ENCODE results near the gene ZNF764.
A peak's percentile ranks its signal among the peaks of the same experiment; 100 is the strongest.

ZNF764 gene

DNA sequence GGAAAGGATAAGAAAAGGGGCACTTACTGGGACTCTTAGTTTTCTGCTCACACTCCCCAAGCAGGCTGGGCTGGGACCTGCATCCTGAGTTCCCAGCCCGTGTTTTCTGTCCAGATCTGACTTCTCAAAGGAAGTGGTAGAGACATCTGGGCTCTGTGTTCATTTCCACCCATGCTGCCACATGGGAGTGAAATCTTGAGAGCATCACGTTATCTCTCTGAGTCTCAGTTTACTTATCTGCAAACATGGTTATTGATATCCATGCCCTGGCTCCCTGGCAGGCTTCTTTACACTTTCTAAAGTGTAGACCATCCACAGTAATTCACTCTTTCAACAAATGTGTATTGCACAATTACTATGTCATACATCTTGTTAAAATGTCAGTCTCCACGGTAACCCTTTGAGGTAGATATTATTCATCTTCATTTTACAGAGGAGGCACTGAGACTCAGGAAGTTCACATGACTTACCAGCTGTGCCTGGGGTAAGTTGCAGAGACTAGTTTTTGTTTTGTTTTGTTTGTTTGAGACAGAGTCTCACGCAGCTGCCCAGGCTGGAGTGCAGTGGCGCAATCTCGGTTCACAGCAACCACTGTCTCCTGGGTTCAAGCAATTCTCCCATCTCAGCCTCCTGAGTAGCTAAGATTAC lies 9.9 kb upstream of the ZNF764 start:
- Histone ChIP-seq H3F3A (ENCODE audit: low read depth) (no peaks in the 10 kb centered on the region), H3K9me2 (replicated peaks; ENCODE audit: low read depth, low read length) (no peaks in the 10 kb centered on the region), H3K4me3 (ENCODE audit: low read length, poor library complexity, severe bottlenecking) (peak overlapping the region; percentile 9), H3K27me3 (ENCODE audit: insufficient read depth, low read length, poor library complexity, severe bottlenecking) (no peaks in the 10 kb centered on the region), H3K9me3 (ENCODE audit: insufficient read depth, low read depth, low read length) (no peaks in the 10 kb centered on the region), H3K79me2 (ENCODE audit: insufficient read depth, low read length) (peaks cover 18% of the 10 kb centered on the region), H3K9ac (ENCODE audit: low read depth, low read length, poor library complexity, severe bottlenecking) (no peak overlapping the region), H2AFZ (ENCODE audit: low read length) (no peak overlapping the region), H3K4me2 (ENCODE audit: low read depth, low read length, poor library complexity, severe bottlenecking) (peak overlapping the region; percentile 19), H3K36me3 (ENCODE audit: insufficient read depth, low read length) (no peaks in the 10 kb centered on the region), H3K4me1 (ENCODE audit: insufficient read depth, low read length, poor library complexity, severe bottlenecking) (peaks cover 25% of the 10 kb centered on the region), H4K20me1 (ENCODE audit: insufficient read depth, low read length, poor library complexity, severe bottlenecking) (no peaks in the 10 kb centered on the region)
- TF ChIP-seq, protein P1, sequence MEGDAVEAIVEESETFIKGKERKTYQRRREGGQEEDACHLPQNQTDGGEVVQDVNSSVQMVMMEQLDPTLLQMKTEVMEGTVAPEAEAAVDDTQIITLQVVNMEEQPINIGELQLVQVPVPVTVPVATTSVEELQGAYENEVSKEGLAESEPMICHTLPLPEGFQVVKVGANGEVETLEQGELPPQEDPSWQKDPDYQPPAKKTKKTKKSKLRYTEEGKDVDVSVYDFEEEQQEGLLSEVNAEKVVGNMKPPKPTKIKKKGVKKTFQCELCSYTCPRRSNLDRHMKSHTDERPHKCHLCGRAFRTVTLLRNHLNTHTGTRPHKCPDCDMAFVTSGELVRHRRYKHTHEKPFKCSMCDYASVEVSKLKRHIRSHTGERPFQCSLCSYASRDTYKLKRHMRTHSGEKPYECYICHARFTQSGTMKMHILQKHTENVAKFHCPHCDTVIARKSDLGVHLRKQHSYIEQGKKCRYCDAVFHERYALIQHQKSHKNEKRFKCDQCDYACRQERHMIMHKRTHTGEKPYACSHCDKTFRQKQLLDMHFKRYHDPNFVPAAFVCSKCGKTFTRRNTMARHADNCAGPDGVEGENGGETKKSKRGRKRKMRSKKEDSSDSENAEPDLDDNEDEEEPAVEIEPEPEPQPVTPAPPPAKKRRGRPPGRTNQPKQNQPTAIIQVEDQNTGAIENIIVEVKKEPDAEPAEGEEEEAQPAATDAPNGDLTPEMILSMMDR (conservative IDR thresholded peaks at IDR 0.05; ENCODE audit: low read length): no peak
- no peak for TF ChIP-seq EZH2phosphoT487 (IDR thresholded peaks at IDR 0.05; ENCODE audit: borderline replicate concordance)

DNA sequence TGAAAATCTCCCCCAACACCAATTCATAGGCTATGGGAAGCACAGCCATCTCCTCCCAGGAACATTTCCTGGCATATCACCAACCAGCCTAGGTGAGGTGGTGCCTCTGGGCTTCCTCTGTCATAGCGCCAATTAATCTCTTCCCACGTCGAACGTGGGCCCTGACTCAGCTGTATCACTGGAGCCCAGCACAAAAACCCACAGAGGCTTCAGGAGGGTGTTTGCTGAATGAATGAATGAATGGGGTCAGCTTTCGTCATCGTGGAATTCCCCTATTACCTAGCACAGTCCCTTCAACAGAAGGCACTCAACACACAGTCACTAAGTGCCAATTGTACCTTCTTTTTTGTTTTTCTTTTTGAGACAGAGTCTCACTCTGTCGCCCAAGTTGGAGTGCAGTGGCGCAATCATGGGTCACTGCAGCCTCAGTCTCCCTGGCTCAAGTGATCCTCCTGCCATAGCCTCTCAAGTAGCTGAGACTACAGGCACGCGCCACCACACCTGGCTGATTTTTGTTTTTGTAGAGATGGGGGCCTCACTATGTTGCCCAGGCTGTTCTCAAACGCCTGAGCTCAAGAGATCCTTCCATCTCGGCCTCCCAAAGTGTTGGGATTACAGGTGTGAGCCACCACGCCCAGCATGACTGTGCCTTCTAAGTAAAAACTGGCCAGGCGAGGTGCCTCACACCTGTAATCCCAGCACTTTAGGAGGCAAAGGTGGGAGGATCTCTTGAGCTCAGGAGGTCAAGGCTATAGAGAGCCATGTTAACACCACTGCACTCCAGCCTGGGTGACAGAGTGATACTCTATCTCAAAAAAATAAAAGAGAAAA lies 9.2 kb upstream of the ZNF764 start:
- Histone ChIP-seq H3K36me3 (ENCODE audit: insufficient read depth, low read length) (no peaks in the 10 kb centered on the region), H3K9me2 (replicated peaks; ENCODE audit: low read depth, low read length) (no peaks in the 10 kb centered on the region), H3K9ac (ENCODE audit: low read depth, low read length, poor library complexity, severe bottlenecking) (no peak overlapping the region), H3K9me3 (ENCODE audit: insufficient read depth, low read depth, low read length) (no peaks in the 10 kb centered on the region), H2AFZ (ENCODE audit: low read length) (no peak overlapping the region), H3K4me2 (ENCODE audit: low read depth, low read length, poor library complexity, severe bottlenecking) (peak overlapping the region; percentile 19), H3K4me3 (ENCODE audit: low read length, poor library complexity, severe bottlenecking) (no peak overlapping the region), H3F3A (ENCODE audit: low read depth) (no peaks in the 10 kb centered on the region), H3K27me3 (ENCODE audit: insufficient read depth, low read length, poor library complexity, severe bottlenecking) (no peaks in the 10 kb centered on the region), H3K79me2 (ENCODE audit: insufficient read depth, low read length) (peaks cover 14% of the 10 kb centered on the region), H4K20me1 (ENCODE audit: insufficient read depth, low read length, poor library complexity, severe bottlenecking) (no peaks in the 10 kb centered on the region), H3K4me1 (ENCODE audit: insufficient read depth, low read length, poor library complexity, severe bottlenecking) (peaks cover 18% of the 10 kb centered on the region)
- TF ChIP-seq, protein P1 (conservative IDR thresholded peaks at IDR 0.05; ENCODE audit: low read length): no peak
- no peak for TF ChIP-seq EZH2phosphoT487 (IDR thresholded peaks at IDR 0.05; ENCODE audit: borderline replicate concordance)

DNA sequence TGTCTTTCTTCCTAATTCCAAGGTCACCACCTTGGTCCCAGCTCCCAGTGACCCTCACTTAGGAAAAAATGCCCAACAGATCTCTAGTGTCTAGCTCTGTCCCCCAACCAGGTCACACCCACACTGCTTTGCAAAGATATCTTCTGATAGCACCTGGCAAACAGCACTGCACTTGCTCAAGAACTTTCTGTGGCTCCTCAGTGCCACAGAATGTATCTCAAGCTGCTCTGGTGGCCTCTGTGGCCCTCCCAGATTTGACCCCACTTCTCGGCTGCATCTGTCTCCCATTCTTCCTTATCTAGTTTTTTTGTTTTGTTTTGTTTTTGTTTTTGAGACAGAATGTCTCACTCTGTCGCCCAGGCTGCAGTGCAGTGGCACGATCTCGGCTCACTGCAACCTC lies 8.4 kb upstream of the ZNF764 start:
- no peak overlapping the region for H3K4me2 ChIP-seq (ENCODE audit: low read depth, low read length, poor library complexity, severe bottlenecking)
- no peak overlapping the region for H3K4me3 ChIP-seq (ENCODE audit: low read length, poor library complexity, severe bottlenecking)
- H3K4me1 ChIP-seq (ENCODE audit: insufficient read depth, low read length, poor library complexity, severe bottlenecking): peaks cover 16% of the 10 kb centered on the region
- no peak overlapping the region for H3K9ac ChIP-seq (ENCODE audit: low read depth, low read length, poor library complexity, severe bottlenecking)
- H2AFZ ChIP-seq (ENCODE audit: low read length): no peak overlapping the region
- H3K9me2 ChIP-seq (replicated peaks; ENCODE audit: low read depth, low read length): no peaks in the 10 kb centered on the region
- peaks cover 14% of the 10 kb centered on the region for H3K79me2 ChIP-seq (ENCODE audit: insufficient read depth, low read length)
- H3K27me3 ChIP-seq (ENCODE audit: insufficient read depth, low read length, poor library complexity, severe bottlenecking): no peaks in the 10 kb centered on the region
- H3K9me3 ChIP-seq (ENCODE audit: insufficient read depth, low read depth, low read length): no peaks in the 10 kb centered on the region
- no peaks in the 10 kb centered on the region for H4K20me1 ChIP-seq (ENCODE audit: insufficient read depth, low read length, poor library complexity, severe bottlenecking)
- TF ChIP-seq EZH2phosphoT487 (IDR thresholded peaks at IDR 0.05; ENCODE audit: borderline replicate concordance): no peak
- TF ChIP-seq, protein P1 (conservative IDR thresholded peaks at IDR 0.05; ENCODE audit: low read length): no peak
- no peaks in the 10 kb centered on the region for H3K36me3 ChIP-seq (ENCODE audit: insufficient read depth, low read length)
- H3F3A ChIP-seq (ENCODE audit: low read depth): no peaks in the 10 kb centered on the region
